Ishikawa (cell line): ENCODE data around the gene LUZP2.

ENCODE experiments used
- CREB1 ChIP-seq: IDR thresholded peaks from 2 replicates; pipeline ENCODE4 v1.6.1; 2012; ENCODE audit warnings: low read depth
- EGR1 ChIP-seq: IDR thresholded peaks from 2 replicates; pipeline ENCODE4 v1.6.1; 2012
- EP300 ChIP-seq: IDR thresholded peaks from 2 replicates; pipeline ENCODE4 v1.6.1; 2012; ENCODE audit warnings: borderline replicate concordance
- FOXM1 ChIP-seq: IDR thresholded peaks from 2 replicates; pipeline ENCODE4 v1.6.1; 2012; ENCODE audit warnings: low read depth, borderline replicate concordance
- MAX ChIP-seq: IDR thresholded peaks from 2 replicates; pipeline ENCODE4 v1.6.1; 2012
- RAD21 ChIP-seq: IDR thresholded peaks from 2 replicates; pipeline ENCODE4 v1.6.1; 2012; ENCODE audit warnings: low read depth
- TAF1 ChIP-seq: IDR thresholded peaks from 2 replicates; pipeline ENCODE4 v1.6.1; 2012; ENCODE audit warnings: low read depth, mild to moderate bottlenecking
- TEAD4 ChIP-seq: IDR thresholded peaks from 2 replicates; pipeline ENCODE4 v1.6.1; 2012
- YY1 ChIP-seq: IDR thresholded peaks from 2 replicates; pipeline ENCODE4 v1.6.1; 2012; ENCODE audit warnings: low read depth
- TF ChIP-seq, protein P1 (sequence below): IDR thresholded peaks from 2 replicates; pipeline ENCODE4 v1.6.1; 2012; ENCODE audit warnings: low read depth, mild to moderate bottlenecking

DNA sequence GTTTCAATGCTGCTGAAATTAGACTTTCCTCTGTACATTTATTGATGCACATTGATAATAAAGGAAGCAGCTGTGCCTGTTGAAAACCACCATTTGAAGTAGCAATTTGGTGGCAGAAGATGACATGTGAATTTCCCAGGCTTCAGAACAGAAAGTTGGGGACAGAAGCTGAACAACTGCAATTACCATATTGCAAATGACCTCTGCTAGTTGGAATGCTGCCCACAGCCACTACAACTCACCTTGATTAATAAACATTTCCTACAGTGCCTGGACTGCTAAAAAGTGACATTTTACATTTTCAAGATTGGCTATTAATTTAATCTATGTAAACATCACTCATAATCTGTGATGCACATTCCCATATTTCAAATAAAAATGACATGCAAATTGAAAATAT is 208.6 kb downstream of the LUZP2 start:
- TF ChIP-seq FOXM1 (no peak), RAD21 (no peak), TEAD4 (no peak), YY1 (no peak), TAF1 (no peak), MAX (no peak), EGR1 (no peak), CREB1 (no peak), EP300 (no peak)
- TF ChIP-seq, protein P1, sequence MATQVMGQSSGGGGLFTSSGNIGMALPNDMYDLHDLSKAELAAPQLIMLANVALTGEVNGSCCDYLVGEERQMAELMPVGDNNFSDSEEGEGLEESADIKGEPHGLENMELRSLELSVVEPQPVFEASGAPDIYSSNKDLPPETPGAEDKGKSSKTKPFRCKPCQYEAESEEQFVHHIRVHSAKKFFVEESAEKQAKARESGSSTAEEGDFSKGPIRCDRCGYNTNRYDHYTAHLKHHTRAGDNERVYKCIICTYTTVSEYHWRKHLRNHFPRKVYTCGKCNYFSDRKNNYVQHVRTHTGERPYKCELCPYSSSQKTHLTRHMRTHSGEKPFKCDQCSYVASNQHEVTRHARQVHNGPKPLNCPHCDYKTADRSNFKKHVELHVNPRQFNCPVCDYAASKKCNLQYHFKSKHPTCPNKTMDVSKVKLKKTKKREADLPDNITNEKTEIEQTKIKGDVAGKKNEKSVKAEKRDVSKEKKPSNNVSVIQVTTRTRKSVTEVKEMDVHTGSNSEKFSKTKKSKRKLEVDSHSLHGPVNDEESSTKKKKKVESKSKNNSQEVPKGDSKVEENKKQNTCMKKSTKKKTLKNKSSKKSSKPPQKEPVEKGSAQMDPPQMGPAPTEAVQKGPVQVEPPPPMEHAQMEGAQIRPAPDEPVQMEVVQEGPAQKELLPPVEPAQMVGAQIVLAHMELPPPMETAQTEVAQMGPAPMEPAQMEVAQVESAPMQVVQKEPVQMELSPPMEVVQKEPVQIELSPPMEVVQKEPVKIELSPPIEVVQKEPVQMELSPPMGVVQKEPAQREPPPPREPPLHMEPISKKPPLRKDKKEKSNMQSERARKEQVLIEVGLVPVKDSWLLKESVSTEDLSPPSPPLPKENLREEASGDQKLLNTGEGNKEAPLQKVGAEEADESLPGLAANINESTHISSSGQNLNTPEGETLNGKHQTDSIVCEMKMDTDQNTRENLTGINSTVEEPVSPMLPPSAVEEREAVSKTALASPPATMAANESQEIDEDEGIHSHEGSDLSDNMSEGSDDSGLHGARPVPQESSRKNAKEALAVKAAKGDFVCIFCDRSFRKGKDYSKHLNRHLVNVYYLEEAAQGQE, result no peak
